Superior temporal gyrus (tissue), 1 donor: Measurements from ENCODE around the gene LYL1.

Source experiments
- DNase-seq: peaks from one replicate; pipeline ENCODE4 v3.0.0-alpha.2; 2016; ENCODE audit errors: extremely low spot score

LYL1 gene

DNA sequence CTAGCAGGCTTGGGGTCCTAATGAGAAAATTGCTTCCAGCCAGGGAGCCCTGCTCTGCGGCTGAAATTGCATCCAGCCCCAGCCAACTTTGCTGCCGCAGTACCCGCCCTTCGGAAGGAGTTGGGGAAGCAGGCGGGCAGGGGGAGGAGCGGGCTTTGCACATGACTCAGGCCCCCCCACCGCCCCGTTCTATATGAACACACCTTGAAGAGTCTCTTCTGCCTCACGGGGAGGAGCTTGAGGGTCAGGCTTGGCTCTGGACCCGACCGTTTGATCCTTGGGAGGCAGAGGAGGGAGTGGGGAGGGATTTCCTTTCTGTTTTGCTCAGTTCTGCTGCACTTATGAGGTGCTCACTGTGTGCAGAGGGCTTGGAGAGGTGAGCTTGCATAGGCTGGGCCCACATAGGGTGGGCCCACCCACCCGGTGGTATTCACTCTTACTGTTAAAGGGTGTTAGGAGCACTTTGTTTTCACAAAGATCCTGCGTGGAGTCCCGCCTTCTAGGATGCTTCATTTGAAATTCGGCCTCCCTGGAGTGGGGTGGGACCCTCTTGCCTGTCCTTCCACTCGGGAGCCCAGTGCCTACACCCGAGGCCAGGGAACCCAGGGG lies 46.5 kb downstream of the LYL1 start:
- DNase-seq: no peak

DNA sequence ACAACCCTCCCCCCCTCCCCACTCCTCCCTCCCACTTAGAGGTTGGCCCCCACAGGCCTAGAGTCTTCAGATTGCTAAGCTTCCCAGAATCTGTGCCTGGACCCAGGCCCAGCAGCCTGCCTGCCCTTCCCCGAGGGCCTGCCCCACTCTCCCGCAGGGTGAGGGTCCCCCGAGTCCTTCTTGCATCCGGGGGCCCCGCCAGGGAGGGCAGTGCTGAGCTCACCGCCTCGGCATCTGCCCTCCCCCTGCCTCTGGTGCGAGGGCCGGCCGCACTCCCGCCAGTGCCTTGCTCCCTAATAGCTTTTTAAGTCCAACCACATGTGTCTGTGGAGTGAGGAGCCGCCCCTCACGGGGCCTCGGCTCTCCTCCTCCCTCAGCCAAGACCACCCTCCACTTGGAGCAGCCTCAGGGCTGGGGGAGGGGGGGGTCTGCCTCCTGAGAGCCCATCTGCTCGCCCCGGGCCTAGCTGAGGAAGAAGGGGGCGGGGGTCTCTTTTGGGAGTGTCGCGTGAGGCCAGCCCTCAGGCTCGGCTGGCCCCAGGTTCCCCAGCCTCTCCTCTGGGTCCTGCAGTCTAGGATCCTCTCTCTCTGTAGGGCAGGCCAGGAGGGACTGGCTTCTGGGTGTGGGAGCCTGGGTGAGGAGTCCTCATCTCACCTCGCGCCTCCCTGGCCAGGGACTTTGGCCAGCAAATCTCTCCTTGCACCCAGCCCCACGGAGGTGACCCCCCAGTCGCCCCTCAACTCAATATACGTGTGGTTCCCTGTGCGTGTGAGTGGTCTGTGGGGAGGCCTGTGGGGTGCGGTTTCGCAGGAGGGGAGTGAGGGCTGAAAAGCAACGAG lies 47.2 kb downstream of the LYL1 start:
- no peak for DNase-seq

GRCh38 chr19:13054626-13055212 lies 47.9 kb downstream of the LYL1 start:
- no peak for DNase-seq

DNA sequence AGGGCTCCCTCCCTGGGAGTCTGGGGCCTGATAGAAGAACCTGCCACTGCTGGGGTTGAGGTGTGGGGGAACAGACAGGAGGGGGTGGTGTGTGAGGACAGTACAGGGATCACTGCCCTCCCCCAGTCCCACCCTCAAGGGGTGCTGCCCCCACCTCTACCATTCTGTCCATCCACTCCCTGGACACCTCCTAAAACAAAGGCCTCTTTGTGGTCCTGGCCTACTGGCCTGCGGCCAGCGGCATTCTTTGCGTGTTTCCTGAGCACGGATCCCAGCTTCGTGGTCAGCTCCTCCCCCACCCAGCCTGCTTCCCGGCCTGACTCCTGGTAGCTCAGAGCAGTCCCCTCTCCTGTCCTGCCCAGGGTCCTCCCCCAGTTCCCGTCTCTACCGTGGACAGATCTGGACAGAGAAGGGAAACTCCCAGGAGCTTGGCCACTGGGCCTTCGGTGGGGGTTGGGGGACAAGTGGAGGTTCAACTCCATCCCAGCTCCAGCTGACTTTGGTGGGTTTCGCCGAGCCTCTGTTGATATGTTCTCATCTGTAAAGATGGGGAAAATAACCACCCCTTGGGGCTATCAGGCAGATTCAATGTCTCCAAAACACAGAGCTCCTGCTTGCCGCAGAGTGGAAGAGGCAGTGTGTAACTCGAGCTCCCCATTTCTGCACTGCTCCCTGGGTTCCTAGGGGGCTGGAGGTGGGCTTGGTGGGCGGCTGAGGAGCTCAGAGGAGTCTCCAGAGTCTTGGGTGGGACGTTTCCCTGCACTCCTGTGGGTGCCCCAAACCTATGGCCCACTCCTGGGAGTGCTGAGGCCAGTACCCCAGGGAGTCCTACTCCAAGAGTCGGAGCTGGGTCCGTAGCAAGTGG lies 48.7 kb downstream of the LYL1 start:
- peak; percentile 66 for DNase-seq

- no peak for DNase-seq
Measured at GRCh38 chr19:13053238-13053637, 49.4 kb downstream of the LYL1 start.

DNA sequence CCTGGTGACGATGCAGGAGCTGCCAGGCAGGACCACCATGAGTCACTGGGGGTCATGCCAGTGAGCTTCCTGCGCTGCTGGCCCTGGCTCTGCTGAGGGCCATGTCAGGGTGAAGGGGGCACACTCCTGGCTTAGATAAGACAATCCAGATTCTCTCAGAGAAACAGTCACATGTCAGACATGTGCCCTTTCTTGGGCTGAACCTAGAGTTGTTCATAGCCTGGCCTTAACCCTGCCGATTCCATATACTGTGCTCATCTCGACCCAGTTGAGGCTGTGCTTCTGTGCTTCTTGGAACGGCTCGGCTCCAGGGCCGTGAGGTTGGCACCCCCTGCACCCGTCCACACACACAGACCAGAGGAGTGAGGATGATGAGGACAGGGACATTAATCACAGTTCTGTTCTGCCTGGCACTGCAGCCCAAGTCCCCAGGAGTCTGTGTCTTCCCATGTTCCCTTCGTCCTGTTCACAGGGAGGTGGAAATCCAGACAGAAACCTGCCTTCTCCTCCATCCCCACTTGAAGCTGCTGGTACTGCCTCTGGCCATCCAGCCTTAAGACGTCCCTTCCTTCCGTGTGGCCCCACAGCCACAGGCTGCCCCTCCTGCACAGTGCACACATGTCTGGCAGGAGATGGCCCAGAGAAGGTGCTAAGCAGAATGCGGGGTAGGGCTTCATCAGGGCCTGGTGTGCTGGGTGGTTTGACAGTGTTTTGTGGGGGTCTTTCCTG lies 50.0 kb downstream of the LYL1 start:
- no peak for DNase-seq

DNA sequence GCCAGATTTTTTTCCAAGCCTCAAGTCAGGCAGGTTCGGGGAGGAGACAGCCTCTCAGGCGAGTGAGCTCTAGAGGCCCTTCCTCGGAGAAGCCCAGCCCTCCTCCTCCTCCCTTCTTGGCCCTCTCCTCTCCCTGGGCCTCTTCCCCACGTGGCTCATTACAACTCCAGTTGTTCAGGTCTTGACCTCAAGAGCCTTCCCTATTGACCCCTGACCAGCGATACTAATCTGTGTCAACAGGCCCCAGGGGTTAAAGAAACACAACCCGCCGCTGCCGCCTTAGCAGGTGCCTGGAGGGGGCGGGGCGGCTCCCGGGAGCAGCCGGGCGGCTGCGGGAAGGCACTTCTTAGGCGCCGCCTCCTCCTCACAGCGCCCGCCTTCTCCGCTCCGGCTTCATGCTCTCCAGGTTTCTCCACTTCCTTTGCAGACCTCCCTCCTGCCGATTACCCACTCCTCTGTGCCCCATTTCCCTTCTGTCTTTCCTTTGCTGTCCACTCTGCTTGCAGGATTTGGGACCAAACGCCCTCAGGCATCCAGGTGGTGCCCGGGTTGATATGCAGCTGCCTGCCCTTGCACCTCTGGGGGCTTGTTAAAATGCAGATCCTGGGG lies 51.0 kb downstream of the LYL1 start:
- DNase-seq: no peak

DNA sequence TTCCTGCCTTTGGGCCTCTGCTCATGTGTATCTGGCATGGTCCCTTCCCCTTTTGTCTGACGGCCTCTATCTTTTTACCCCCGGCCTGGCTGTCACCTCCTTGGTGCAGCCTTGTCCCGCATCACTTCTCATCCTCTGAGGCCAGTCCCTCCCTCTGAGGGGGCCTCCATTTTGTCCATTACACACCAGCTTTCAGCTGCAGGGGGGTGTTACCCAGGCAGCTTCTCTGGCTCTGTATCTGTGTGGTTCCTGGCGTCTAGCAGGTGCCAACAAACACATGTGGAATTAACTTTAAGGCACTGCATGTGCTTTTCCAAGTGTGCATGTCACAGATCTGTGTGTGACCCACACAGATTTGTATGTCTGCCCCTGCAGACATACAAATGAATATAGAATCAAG lies 52.4 kb downstream of the LYL1 start:
- no peak for DNase-seq
